ENCODE data around the gene AP2B1. TPM values are rescaled to one million over a fixed set of nuclear protein-coding genes. Genes with fewer than 3 reads are reported as not detected.

Gene AP2B1
- total and polyA plus RNA-seq, 4 donors, result 8.7 to 55.6 (median 22.3) TPM

- Histone ChIP-seq H3K27ac (ENCODE audit: low read depth in 1 of 2, low read length in 2 of 2) (no peak overlapping the region), H3K36me3 (ENCODE audit: control insufficient read depth in 4 of 4, insufficient read depth in 3 of 4, low read depth in 1 of 4, low read length in 3 of 4) (no peaks in the 10 kb centered on the region), H3K4me3 (ENCODE audit: low read depth in 1 of 3, low read length in 3 of 3) (no peak overlapping the region), H3K4me1 (ENCODE audit: control insufficient read depth in 4 of 4, insufficient read depth in 4 of 4, low read length in 3 of 4) (peaks cover 3 to 22% (median 16%) of the 10 kb centered on the region in 4 donors), H3K9ac (ENCODE audit: low read depth in 1 of 2, low read length in 2 of 2) (no peak overlapping the region), H3K27me3 (ENCODE audit: control insufficient read depth in 4 of 4, insufficient read depth in 4 of 4, low read length in 3 of 4) (no peaks in the 10 kb centered on the region), H3K9me3 (ENCODE audit: control insufficient read depth in 4 of 4, low read length in 3 of 4) (no peaks in the 10 kb centered on the region)
- DNase-seq (ENCODE audit: low spot score), result no peak
- no peak for TF ChIP-seq YY1 (IDR thresholded peaks at IDR 0.05)
- TF ChIP-seq ZBTB33 (IDR thresholded peaks at IDR 0.05), result no peak
- no peak for TF ChIP-seq REST (IDR thresholded peaks at IDR 0.05)
- no peak for TF ChIP-seq RAD21 (IDR thresholded peaks at IDR 0.05)
- WGBS, result 85% methylated on average over 2 of the region's 2 CpGs
These were observed 17.7 kb upstream of the AP2B1 start for GRCh38 chr17:35569405-35569804.

GRCh38 chr17:35575759-35576158, 11.4 kb upstream of the AP2B1 start:
- 93% methylated on average over 3 of the region's 3 CpGs for WGBS
- Histone ChIP-seq H3K9ac (ENCODE audit: low read depth in 1 of 2, low read length in 2 of 2) (no peak overlapping the region), H3K27ac (ENCODE audit: low read depth in 1 of 2, low read length in 2 of 2) (no peak overlapping the region), H3K4me3 (ENCODE audit: low read depth in 1 of 3, low read length in 3 of 3) (no peak overlapping the region), H3K9me3 (ENCODE audit: control insufficient read depth in 4 of 4, low read length in 3 of 4) (no peaks in the 10 kb centered on the region), H3K36me3 (ENCODE audit: control insufficient read depth in 4 of 4, insufficient read depth in 3 of 4, low read depth in 1 of 4, low read length in 3 of 4) (peaks cover 0 to 8% (median 3%) of the 10 kb centered on the region in 4 donors), H3K27me3 (ENCODE audit: control insufficient read depth in 4 of 4, insufficient read depth in 4 of 4, low read length in 3 of 4) (no peaks in the 10 kb centered on the region), H3K4me1 (ENCODE audit: control insufficient read depth in 4 of 4, insufficient read depth in 4 of 4, low read length in 3 of 4) (peaks cover 0 to 19% (median 11%) of the 10 kb centered on the region in 4 donors)
- no peak for DNase-seq (ENCODE audit: low spot score)
- TF ChIP-seq JUND (IDR thresholded peaks at IDR 0.05) (no peak), NR2F2 (IDR thresholded peaks at IDR 0.05) (no peak), SP1 (IDR thresholded peaks at IDR 0.05) (no peak), GABPA (IDR thresholded peaks at IDR 0.05 in 1 of 2, conservative IDR thresholded peaks at IDR 0.05 in 1 of 2) (no peak), REST (IDR thresholded peaks at IDR 0.05) (no peak), HNF4G (IDR thresholded peaks at IDR 0.05) (no peak), HNF4A (conservative IDR thresholded peaks at IDR 0.05) (no peak), FOXA1 (IDR thresholded peaks at IDR 0.05) (no peak), MAX (IDR thresholded peaks at IDR 0.05) (no peak), EGR1 (IDR thresholded peaks at IDR 0.05; ENCODE audit: low read depth in 2 of 2) (no peak), CTCF (IDR thresholded peaks at IDR 0.05; ENCODE audit: low read depth, low read length, missing input control) (no peak), ATF3 (IDR thresholded peaks at IDR 0.05) (no peak), ZBTB33 (IDR thresholded peaks at IDR 0.05) (no peak), RAD21 (IDR thresholded peaks at IDR 0.05) (no peak)

Data from liver (tissue), 9 donors.